GM23338 (cell line): ENCODE data around the gene MYO18A. TPM values are rescaled to one million over a fixed set of nuclear protein-coding genes. Genes with fewer than 3 reads are reported as not detected.

Experiments used
- ATAC-seq: fragments of 200-7000 bp; cut with Tn5 transposase; 3 replicates; pipeline ENCODE4 v1.9.1; 2020
- DNase-seq: peaks from one replicate; pipeline ENCODE4 v3.0.0-alpha.2; 2015; ENCODE audit warnings: low spot score
- H2AFZ ChIP-seq: fragments of 200-600 bp; sonication (generic); 2 replicates; pipeline ENCODE4 v1.8.0; 2016; ENCODE audit warnings: antibody characterized with exemption, mild to moderate bottlenecking, moderate library complexity
- H3F3A ChIP-seq: fragments of 200-600 bp; sonication (generic); replicated peaks from 2 replicates; pipeline ENCODE4 v1.8.0; 2017; ENCODE audit warnings: antibody characterized with exemption, mixed run types, low read depth
- H3K27ac ChIP-seq: fragments of 200-600 bp; sonication (generic); 2 replicates; pipeline ENCODE4 v1.6.1; 2016; ENCODE audit warnings: low read depth
- H3K27me3 ChIP-seq: fragments of 200-600 bp; sonication (generic); 2 replicates; pipeline ENCODE4 v1.8.0; 2016; ENCODE audit warnings: mild to moderate bottlenecking, mixed run types, moderate library complexity; ENCODE audit not compliant: insufficient read depth
- H3K36me3 ChIP-seq: fragments of 200-600 bp; sonication (generic); 2 replicates; pipeline ENCODE4 v1.8.0; 2016; ENCODE audit warnings: mild to moderate bottlenecking; ENCODE audit not compliant: insufficient read depth
- H3K4me1 ChIP-seq: fragments of 200-600 bp; sonication (generic); 2 replicates; pipeline ENCODE4 v1.8.0; 2016; ENCODE audit warnings: mild to moderate bottlenecking, moderate library complexity; ENCODE audit not compliant: insufficient read depth
- H3K4me2 ChIP-seq: fragments of 200-600 bp; sonication (generic); 2 replicates; pipeline ENCODE4 v1.7.1; 2017; ENCODE audit warnings: mixed run types
- H3K4me3 ChIP-seq: fragments of 200-600 bp; sonication (generic); 2 replicates; pipeline ENCODE4 v1.6.1; 2016; ENCODE audit warnings: mixed run types
- H3K79me2 ChIP-seq: fragments of 200-600 bp; sonication (generic); replicated peaks from 2 replicates; pipeline ENCODE4 v1.8.0; 2017; ENCODE audit warnings: mild to moderate bottlenecking; ENCODE audit not compliant: insufficient read depth
- H3K9me2 ChIP-seq: fragments of 200-600 bp; sonication (generic); 2 replicates; pipeline ENCODE4 v1.8.0; 2017; ENCODE audit not compliant: insufficient read depth
- H4K20me1 ChIP-seq: fragments of 200-600 bp; sonication (generic); replicated peaks from 2 replicates; pipeline ENCODE4 v1.8.0; 2017; ENCODE audit warnings: mild to moderate bottlenecking; ENCODE audit not compliant: insufficient read depth
- H3K27ac Mint-ChIP-seq: 2 replicates; pipeline ENCODE4 v1.8.0; 2020; ENCODE audit warnings: inconsistent platforms, mild to moderate bottlenecking, moderate library complexity, mixed read lengths
- H3K27me3 Mint-ChIP-seq: 3 replicates; pipeline ENCODE4 v1.8.0; 2022; ENCODE audit warnings: low read depth, mild to moderate bottlenecking, moderate library complexity, mixed read lengths, inconsistent platforms; ENCODE audit not compliant: insufficient read depth, poor library complexity
- H3K36me3 Mint-ChIP-seq: 3 replicates; pipeline ENCODE4 v1.8.0; 2021; ENCODE audit warnings: low read depth, mild to moderate bottlenecking, inconsistent platforms, moderate library complexity, mixed read lengths
- H3K4me1 Mint-ChIP-seq: 3 replicates; pipeline ENCODE4 v1.8.0; 2020; ENCODE audit warnings: mild to moderate bottlenecking, inconsistent platforms, mixed read lengths
- H3K4me3 Mint-ChIP-seq: 3 replicates; pipeline ENCODE4 v1.8.0; 2021; ENCODE audit warnings: moderate library complexity, mild to moderate bottlenecking, inconsistent platforms, mixed read lengths
- H3K9me3 Mint-ChIP-seq: 3 replicates; pipeline ENCODE4 v1.8.0; 2020; ENCODE audit warnings: moderate library complexity, mild to moderate bottlenecking, inconsistent platforms, mixed read lengths
- CTCF ChIP-seq, 2 experiments: fragments of 200-600 bp in 1 of 2; sonication (generic) in 1 of 2; conservative IDR thresholded peaks; 2 replicates each; pipeline versions ENCODE4 v1.5.1 to v1.6.1; 2016 to 2017; ENCODE audit warnings: antibody characterized with exemption in 2 of 2, low read depth in 2 of 2, mild to moderate bottlenecking in 2 of 2, moderate library complexity in 1 of 2
- ETS1 ChIP-seq: IDR thresholded peaks from 2 replicates; pipeline ENCODE4 v1.6.1; 2016; ENCODE audit warnings: antibody characterized with exemption
- EZH2 ChIP-seq: fragments of 200-600 bp; sonication (generic); IDR thresholded peaks from one replicate; pipeline ENCODE4 v1.8.0; 2017; ENCODE audit warnings: antibody characterized with exemption, mild to moderate bottlenecking, low read depth; ENCODE audit not compliant: unreplicated experiment
- JUNB ChIP-seq: IDR thresholded peaks from one replicate; pipeline ENCODE4 v1.6.1; 2016; ENCODE audit warnings: antibody characterized with exemption; ENCODE audit not compliant: unreplicated experiment
- NANOG ChIP-seq: IDR thresholded peaks from 2 replicates; pipeline ENCODE4 v1.6.1; 2016; ENCODE audit warnings: antibody characterized with exemption, borderline replicate concordance
- STAT1 ChIP-seq: IDR thresholded peaks from one replicate; pipeline ENCODE4 v1.6.1; 2016; ENCODE audit warnings: antibody characterized with exemption; ENCODE audit not compliant: unreplicated experiment
- ZNF462 ChIP-seq: fragments of 250-450 bp; sonication (Bioruptor Pico); IDR thresholded peaks from 2 replicates; pipeline ENCODE4 v1.5.0; 2020; ENCODE audit warnings: mild to moderate bottlenecking, moderate library complexity
- polyA plus RNA-seq: library from polyadenylated mRNA; unstranded; fragments of >200 nt; fragmentation: Nextera tagmentation; extraction: Ambion mirVana; gene quantifications from 2 replicates; pipeline ENCODE4 v1.2.1, GENCODE V29; 2016
- total RNA-seq: library from RNA; depleted of rRNA; stranded (reverse); fragments of >200 nt; shearing (Covaris generic); gene quantifications from 2 replicates; pipeline ENCODE4 v1.2.3, GENCODE V29; 2014

Gene MYO18A
- total and polyA plus RNA-seq, 2 experiments from 2014 or later, result 18.3 to 37.5 TPM

GRCh38 chr17:29125651-29126050, 54.5 kb downstream of the MYO18A start:
- DNase-seq (no peak), ATAC-seq (no peak)
- Histone ChIP-seq H3K4me3 (no peak overlapping the region), H3K4me2 (no peak overlapping the region), H2AFZ (no peak overlapping the region), H3K27me3 (no peaks in the 10 kb centered on the region), H3K27ac (no peak overlapping the region), H3K79me2 (no peaks in the 10 kb centered on the region), H3K36me3 (no peaks in the 10 kb centered on the region), H4K20me1 (no peaks in the 10 kb centered on the region; the same call in 1 of the 2 replicates), H3F3A (no peaks in the 10 kb centered on the region), H3K9me2 (no peaks in the 10 kb centered on the region), H3K4me1 (no peaks in the 10 kb centered on the region)
- TF ChIP-seq JUNB (no peak), NANOG (no peak)
- H3K27ac Mint-ChIP-seq, result no peak overlapping the region
- H3K27me3 Mint-ChIP-seq, result peaks cover 7% of the 10 kb centered on the region
- no peak overlapping the region for H3K4me3 Mint-ChIP-seq
- H3K36me3 Mint-ChIP-seq, result no peaks in the 10 kb centered on the region
- H3K4me1 Mint-ChIP-seq, result peaks cover 7% of the 10 kb centered on the region
- no peaks in the 10 kb centered on the region for H3K9me3 Mint-ChIP-seq

GRCh38 chr17:29124925-29125273, 55.3 kb downstream of the MYO18A start:
- no peaks in the 10 kb centered on the region for H3K9me2 ChIP-seq
- H3F3A ChIP-seq, result no peaks in the 10 kb centered on the region
- no peak overlapping the region for H2AFZ ChIP-seq
- peaks cover 8% of the 10 kb centered on the region for H3K27me3 Mint-ChIP-seq
- DNase-seq (no peak), ATAC-seq (no peak)
- H3K9me3 Mint-ChIP-seq, result no peaks in the 10 kb centered on the region
- H3K4me3 ChIP-seq, result no peak overlapping the region
- no peaks in the 10 kb centered on the region for H3K27me3 ChIP-seq
- H3K4me3 Mint-ChIP-seq, result no peak overlapping the region
- peaks cover 7% of the 10 kb centered on the region for H3K4me1 Mint-ChIP-seq
- no peak overlapping the region for H3K27ac ChIP-seq
- no peaks in the 10 kb centered on the region; the same call in 1 of the 2 replicates for H4K20me1 ChIP-seq
- H3K27ac Mint-ChIP-seq, result peak overlapping the region; percentile 37; the same call in 1 of the 2 replicates
- no peak overlapping the region for H3K4me2 ChIP-seq
- no peaks in the 10 kb centered on the region for H3K4me1 ChIP-seq
- no peaks in the 10 kb centered on the region for H3K79me2 ChIP-seq
- TF ChIP-seq NANOG (no peak), JUNB (no peak), EZH2 (no peak), STAT1 (no peak)
- no peaks in the 10 kb centered on the region for H3K36me3 Mint-ChIP-seq
- no peaks in the 10 kb centered on the region for H3K36me3 ChIP-seq

GRCh38 chr17:29124135-29124924, 55.9 kb downstream of the MYO18A start:
- DNase-seq (peak; percentile 86), ATAC-seq (peak; percentile 88)
- H4K20me1 ChIP-seq, result no peaks in the 10 kb centered on the region; the same call in 1 of the 2 replicates
- no peaks in the 10 kb centered on the region for H3K36me3 ChIP-seq
- no peaks in the 10 kb centered on the region for H3F3A ChIP-seq
- H3K4me3 Mint-ChIP-seq, result no peak overlapping the region
- H3K4me1 ChIP-seq, result no peaks in the 10 kb centered on the region
- H3K79me2 ChIP-seq, result no peaks in the 10 kb centered on the region
- no peak overlapping the region for H3K27ac Mint-ChIP-seq
- H3K9me3 Mint-ChIP-seq, result no peaks in the 10 kb centered on the region
- H2AFZ ChIP-seq, result no peak overlapping the region
- H3K27ac ChIP-seq, result no peak overlapping the region
- peaks cover 7% of the 10 kb centered on the region for H3K4me1 Mint-ChIP-seq
- H3K27me3 ChIP-seq, result no peaks in the 10 kb centered on the region
- H3K27me3 Mint-ChIP-seq, result peaks cover 8% of the 10 kb centered on the region
- H3K36me3 Mint-ChIP-seq, result peaks cover under 1% of the 10 kb centered on the region; the same call in 1 of the 3 replicates
- no peak overlapping the region for H3K4me2 ChIP-seq
- H3K4me3 ChIP-seq, result no peak overlapping the region
- H3K9me2 ChIP-seq, result no peaks in the 10 kb centered on the region
- TF ChIP-seq ZNF462 (CRISPR knock-in tag) (peak; percentile 100), CTCF (conservative IDR thresholded peaks at IDR 0.05; ENCODE audit: low read depth in 2 of 2) (peak; percentile 69 to 95), ETS1 (no peak)
